K562 (cell line): ENCODE data around the gene ENC1. TPM values are rescaled to one million over a fixed set of nuclear protein-coding genes. Genes with fewer than 3 reads are reported as not detected.

Experiments used
- ATAC-seq: fragments of 200-7000 bp; cut with Tn5 transposase; 3 replicates; pipeline ENCODE4 v1.9.1; 2020; ENCODE audit warnings: moderate library complexity
- BruUV-seq: library from RNA; stranded (reverse); fragments of 400-500 nt; replicated peaks from 2 replicates; lab custom pipeline; 2021; lab: Mats Ljungman, UMichigan
- CTCF ChIA-PET: fragments of 300-600 bp; formaldehyde crosslinking; extraction: SDS; loops from one replicate; lab custom pipeline; 2021; ENCODE audit warnings: low intra/inter-chr PET ratio; lab: Yijun Ruan, JAX
- POLR2A ChIA-PET: fragments of 300-600, 350-650 bp; sonication (Branson Sonifier 250); formaldehyde crosslinking; extraction: SDS; loops from one replicate; lab custom pipeline; 2021; ENCODE audit warnings: antibody characterized with exemption, inconsistent platforms; lab: Yijun Ruan, JAX
- DNase-seq, 4 experiments: peaks; one replicate each; pipeline versions ENCODE4 v3.0.0 to v3.0.0-alpha.2; 2011 to 2018; ENCODE audit warnings: low spot score in 3 of 4, mixed read lengths in 3 of 4; ENCODE audit errors: extremely low read depth in 1 of 4
- FAIRE-seq: peaks from 2 replicates; lab custom pipeline; 2011; peaks lifted over from hg19 to GRCh38; lab: Jason Lieb, UNC
- H2AFZ ChIP-seq: 2 replicates; pipeline ENCODE4 v1.6.0; 2011; ENCODE audit warnings: low read depth, low read length, control low read depth, inconsistent platforms
- H3K27ac ChIP-seq: fragments of 200-600 bp; 3 replicates; pipeline ENCODE4 v1.8.0; 2011; ENCODE audit warnings: low read depth, mild to moderate bottlenecking, control low read depth, inconsistent platforms, low read length, moderate library complexity, mixed read lengths; ENCODE audit errors: extremely low read depth
- H3K27me3 ChIP-seq, 2 experiments: fragments of 300-600 bp in 1 of 2; 2 replicates in 1 of 2; 3 replicates in 1 of 2; pipeline versions ENCODE4 v1.6.0 to v1.8.0; 2011; ENCODE audit warnings: inconsistent platforms in 2 of 2, low read length in 2 of 2, mild to moderate bottlenecking in 1 of 2, mixed read lengths in 1 of 2, moderate library complexity in 1 of 2; ENCODE audit not compliant: control insufficient read depth in 2 of 2, insufficient read depth in 2 of 2
- H3K36me3 ChIP-seq: fragments of 300-600 bp; 3 replicates; pipeline ENCODE4 v1.8.0; 2011; ENCODE audit warnings: mild to moderate bottlenecking, low read length, inconsistent platforms; ENCODE audit not compliant: control insufficient read depth, insufficient read depth
- H3K4me1 ChIP-seq, 2 experiments: fragments of 200-600 bp in 1 of 2; replicated peaks in 1 of 2; 2 replicates in 1 of 2; 3 replicates in 1 of 2; pipeline versions ENCODE4 v1.5.1 to v1.8.0; 2011; ENCODE audit warnings: inconsistent platforms in 2 of 2, low read length in 2 of 2, mild to moderate bottlenecking in 1 of 2, mixed read lengths in 1 of 2, moderate library complexity in 1 of 2; ENCODE audit not compliant: control insufficient read depth in 2 of 2, insufficient read depth in 2 of 2
- H3K4me2 ChIP-seq: 2 replicates; pipeline ENCODE4 v1.6.1; 2011; ENCODE audit warnings: low read length, control low read depth, inconsistent platforms, mixed read lengths; ENCODE audit not compliant: insufficient read depth
- H3K4me3 ChIP-seq: fragments of 200-600 bp; sonication (generic), shearing (Covaris generic); 2 replicates; pipeline ENCODE4 v1.5.1; 2016; ENCODE audit warnings: control low read depth, inconsistent platforms
- H3K79me2 ChIP-seq: fragments of 200-600 bp; 3 replicates; pipeline ENCODE4 v1.8.0; 2011; ENCODE audit warnings: low read length, inconsistent platforms; ENCODE audit not compliant: control insufficient read depth, insufficient read depth
- H3K9ac ChIP-seq, 2 experiments: 2 replicates each; pipeline versions ENCODE4 v1.6.0 to v1.6.1; 2011; ENCODE audit warnings: low read depth in 2 of 2, low read length in 2 of 2, control low read depth in 1 of 2, inconsistent platforms in 1 of 2, mild to moderate bottlenecking in 1 of 2, mixed read lengths in 1 of 2; ENCODE audit not compliant: insufficient read depth in 1 of 2
- H3K9me1 ChIP-seq: one replicate; pipeline ENCODE4 v1.6.0; 2011; ENCODE audit warnings: inconsistent platforms, mild to moderate bottlenecking, low read length, moderate library complexity; ENCODE audit not compliant: control insufficient read depth, insufficient read depth
- H3K9me3 ChIP-seq: replicated peaks from 2 replicates; pipeline ENCODE4 v1.5.1; 2011; ENCODE audit warnings: low read depth, low read length, inconsistent platforms; ENCODE audit not compliant: control insufficient read depth, insufficient read depth
- H4K20me1 ChIP-seq: replicated peaks from 2 replicates; pipeline ENCODE4 v1.6.1; 2011; ENCODE audit warnings: low read length, inconsistent platforms, mixed read lengths; ENCODE audit not compliant: control insufficient read depth, insufficient read depth
- ARID3A ChIP-seq: IDR thresholded peaks from 2 replicates; pipeline ENCODE4 v1.6.1; 2012; ENCODE audit warnings: low read depth, low read length, improper control_type of control experiment, borderline replicate concordance
- ARNT ChIP-seq, 2 experiments: fragments of 450-650 bp; IDR thresholded peaks; 2 replicates each; pipeline ENCODE4 v1.6.1; 2016; ENCODE audit warnings: mild to moderate bottlenecking in 1 of 2
- ATF4 ChIP-seq: fragments of 450-650 bp; formaldehyde crosslinking; IDR thresholded peaks from 2 replicates; pipeline ENCODE4 v1.4.0; 2022; ENCODE audit warnings: mild to moderate bottlenecking, moderate library complexity
- BCOR ChIP-seq: fragments of 450-650 bp; IDR thresholded peaks from 2 replicates; pipeline ENCODE4 v1.6.1; 2016
- BRF2 ChIP-seq: IDR thresholded peaks from 3 replicates; pipeline ENCODE4 v1.6.1; 2011; ENCODE audit warnings: borderline replicate concordance, mild to moderate bottlenecking; ENCODE audit not compliant: insufficient read length, insufficient read depth
- CBX2 ChIP-seq: fragments of 200-600 bp; sonication (generic); IDR thresholded peaks from one replicate; pipeline ENCODE4 v1.6.1; 2012; ENCODE audit warnings: mild to moderate bottlenecking, low read length, inconsistent platforms; ENCODE audit not compliant: insufficient read depth, poor library complexity, severe bottlenecking
- CCAR2 ChIP-seq: fragments of 200-400 bp; formaldehyde crosslinking; IDR thresholded peaks from 2 replicates; pipeline ENCODE4 v1.6.1; 2017; ENCODE audit warnings: mild to moderate bottlenecking, low read depth, low read length
- HNRNPK ChIP-seq: fragments of 200-400 bp; formaldehyde crosslinking; IDR thresholded peaks from one replicate; pipeline ENCODE4 v1.6.1; 2018; ENCODE audit warnings: mild to moderate bottlenecking, low read depth, low read length; ENCODE audit not compliant: poor library complexity, severe bottlenecking
- HNRNPLL ChIP-seq: fragments of 200-400 bp; formaldehyde crosslinking; IDR thresholded peaks from 2 replicates; pipeline ENCODE4 v1.6.1; 2017; ENCODE audit warnings: low read length, low read depth, mild to moderate bottlenecking; ENCODE audit not compliant: poor library complexity, severe bottlenecking
- KLF16 ChIP-seq: IDR thresholded peaks from 2 replicates; pipeline ENCODE4 v1.6.1; 2016; ENCODE audit warnings: antibody characterized with exemption
- MCM5 ChIP-seq: fragments of 450-650 bp; IDR thresholded peaks from 2 replicates; pipeline ENCODE4 v1.6.1; 2016; ENCODE audit warnings: low read depth
- PYGO2 ChIP-seq: fragments of 450-650 bp; IDR thresholded peaks from 2 replicates; pipeline ENCODE4 v1.6.1; 2016; ENCODE audit warnings: mild to moderate bottlenecking, missing genetic modification characterization, moderate library complexity, missing compliant biosample characterization
- TCF3 ChIP-seq: sonication (generic); formaldehyde crosslinking; IDR thresholded peaks from 2 replicates; pipeline ENCODE4 v1.4.0; 2020; ENCODE audit warnings: mild to moderate bottlenecking, missing genetic modification reagents
- XRCC3 ChIP-seq: fragments of 450-650 bp; IDR thresholded peaks from 2 replicates; pipeline ENCODE4 v1.6.1; 2017; ENCODE audit warnings: mild to moderate bottlenecking, moderate library complexity
- ZNF263 ChIP-seq: sonication (generic); formaldehyde crosslinking; IDR thresholded peaks from 2 replicates; pipeline ENCODE4 v1.8.0; 2022; ENCODE audit warnings: mild to moderate bottlenecking, missing genetic modification reagents, borderline replicate concordance
- ZNF280B ChIP-seq: fragments of 250-450 bp; sonication (Bioruptor Pico); IDR thresholded peaks from 2 replicates; pipeline ENCODE4 v1.5.1; 2021; ENCODE audit warnings: mild to moderate bottlenecking
- ZNF408 ChIP-seq: fragments of 250-450 bp; sonication (Bioruptor Pico); IDR thresholded peaks from 2 replicates; pipeline ENCODE4 v1.4.0; 2020; ENCODE audit warnings: low read depth, mild to moderate bottlenecking, moderate library complexity
- ZNF780A ChIP-seq: fragments of 250-450 bp; sonication (Bioruptor Pico); IDR thresholded peaks from 2 replicates; pipeline ENCODE4 v1.5.0; 2021; ENCODE audit warnings: mild to moderate bottlenecking
- WGBS: fragments of 100-300 bp; shearing (Covaris generic); methylation state at CpG from one replicate; pipeline ENCODE4 v1.1.6; 2016; ENCODE audit warnings: low coverage, mixed read lengths; ENCODE audit not compliant: insufficient coverage; ENCODE audit errors: missing lambda C conversion rate; 5-methylcytosine and 5-hydroxymethylcytosine counted together
- in situ Hi-C: fragments of 300-500 bp; cut with MboI; formaldehyde crosslinking; loops from 4 replicates; pipeline ENCODE4 v1.15.0; 2018; ENCODE audit warnings: inconsistent platforms, mixed read lengths
- intact Hi-C: fragments of 100-400 bp; cut with micrococcal nuclease; formaldehyde crosslinking; loops from 2 replicates; pipeline ENCODE4 v1.14.2; 2022
- polyA plus RNA-seq, 8 experiments: library from polyadenylated mRNA; depleted of rRNA in 4 of 8; stranded (reverse) in 5 of 8; unstranded in 3 of 8; fragments of >200 nt; fragmentation: Nextera tagmentation in 2 of 8; fragmentation: Illumina TruSeq in 1 of 8; extraction: Ambion mirVana in 2 of 8; extraction: Trizol in 1 of 8; gene quantifications; 2 replicates each; pipeline versions ENCODE4 v1.2.1 to v1.2.3, GENCODE V29; 2011 to 2014; ENCODE audit warnings: inconsistent platforms in 1 of 8, missing spikeins in 1 of 8
- total RNA-seq, 7 experiments: library from RNA; depleted of rRNA in 6 of 7; stranded (reverse); fragments of >200 nt in 6 of 7; fragmentation: Illumina TruSeq in 2 of 7; extraction: Trizol in 2 of 7; gene quantifications; 2 replicates each; pipeline versions ENCODE4 v1.2.1 to v1.2.3, GENCODE V29; 2011 to 2021; ENCODE audit warnings: low replicate concordance in 1 of 7

The ENC1 gene
- total and polyA plus RNA-seq, 9 of the 15 experiments (the other 6 are each of a cell fraction or from before 2014, with no cell fraction given), result 0.17 to 3.2 (median 0.97) TPM

GRCh38 chr5:74622122-74622521 is 18.4 kb downstream of the ENC1 start:
- POLR2A ChIA-PET, result no interaction called here
- in situ Hi-C loops, result no loop called here
- FAIRE-seq (no peak), DNase-seq (no peak), ATAC-seq (no peak)
- H3K9ac ChIP-seq, result no peak overlapping the region
- H3K36me3 ChIP-seq, result no peaks in the 10 kb centered on the region
- H3K4me2 ChIP-seq, result no peak overlapping the region
- WGBS, result 3% methylated on average over 3 of the region's 3 CpGs
- no peak overlapping the region for H2AFZ ChIP-seq
- TF ChIP-seq HNRNPK (no peak), XRCC3 (no peak), ZNF780A (no peak), ARNT (IDR thresholded peaks at IDR 0.05) (no peak), BCOR (no peak), ZNF280B (CRISPR knock-in tag) (no peak), ATF4 (CRISPR knock-in tag) (no peak), ZNF263 (CRISPR knock-in tag) (no peak), ZNF408 (CRISPR knock-in tag) (no peak), HNRNPLL (no peak), KLF16 (no peak), PYGO2 (no peak), TCF3 (CRISPR knock-in tag) (no peak), MCM5 (no peak), BRF2 (no peak), ARID3A (no peak), CCAR2 (no peak), CBX2 (no peak)
- H3K79me2 ChIP-seq, result no peaks in the 10 kb centered on the region
- no peak overlapping the region for H3K4me3 ChIP-seq
- H4K20me1 ChIP-seq, result no peaks in the 10 kb centered on the region
- H3K27ac ChIP-seq, result no peak overlapping the region
- intact Hi-C loops, result no loop called here
- CTCF ChIA-PET, result no interaction called here
- H3K4me1 ChIP-seq, result no peaks in the 10 kb centered on the region
- peaks cover 2 to 15% of the 10 kb centered on the region in 2 experiments; a peak in 4 of 5 replicates for H3K27me3 ChIP-seq
- no TSS peak for BruUV-seq
- H3K9me3 ChIP-seq, result no peaks in the 10 kb centered on the region; the same call in 1 of the 2 replicates
- H3K9me1 ChIP-seq, result no peaks in the 10 kb centered on the region
